T47D (cell line): ENCODE results near the gene FAHD2A.
"Not testable (repeated sequence)": the region's sequence is repeated elsewhere in the genome, so short reads cannot be mapped to it uniquely, and the experiment has no call there.

ENCODE experiments used
- DNase-seq, 2 experiments: peaks; one replicate each; pipeline versions ENCODE4 v3.0.0 to v3.0.0-alpha.2; 2011 to 2012; ENCODE audit warnings: low read depth in 1 of 2, low spot score in 1 of 2
- JUND ChIP-seq: IDR thresholded peaks from 2 replicates; pipeline ENCODE4 v1.6.1; 2012; ENCODE audit warnings: low read depth
- in situ Hi-C: cut with HindIII; loops from 2 replicates; pipeline ENCODE4 v1.10.0; 2016; ENCODE audit warnings: low sequenced_read_pairs, low pct_unique_long_range_greater_than_20kb

The FAHD2A gene

GRCh38 chr2:95362486-95362885 is 40.0 kb upstream of the FAHD2A start:
- TF ChIP-seq JUND, result no peak
- in situ Hi-C loops, result no loop called here
- DNase-seq, result no peak

- in situ Hi-C loops, result no loop called here
- TF ChIP-seq JUND, result no peak
Measured at GRCh38 chr2:95366514-95366913, 36.0 kb upstream of the FAHD2A start.

GRCh38 chr2:95372216-95372829 is 30.2 kb upstream of the FAHD2A start:
- in situ Hi-C loops, result no loop called here
- DNase-seq, result no peak
- no peak for TF ChIP-seq JUND

More at GRCh38 chr2:95366514-95366913, 36.0 kb upstream of the FAHD2A start:
- DNase-seq, result no peak

GRCh38 chr2:95372845-95373244 is 29.7 kb upstream of the FAHD2A start:
- no peak for TF ChIP-seq JUND
- in situ Hi-C loops, result no loop called here
- DNase-seq, result no peak

- peak in 1 of 2 experiments; percentile 3 for DNase-seq
- no peak for TF ChIP-seq JUND
- in situ Hi-C loops, result no loop called here
Measured at GRCh38 chr2:95374029-95374428, 28.5 kb upstream of the FAHD2A start.

GRCh38 chr2:95374451-95374920 is 28.0 kb upstream of the FAHD2A start:
- in situ Hi-C loops, result no loop called here
- no peak for DNase-seq
- TF ChIP-seq JUND, result no peak

- in situ Hi-C loops, result no loop called here
- TF ChIP-seq JUND, result no peak
Measured at GRCh38 chr2:95374921-95375471, 27.5 kb upstream of the FAHD2A start.

GRCh38 chr2:95375532-95376150 is 26.9 kb upstream of the FAHD2A start:
- no peak for DNase-seq
- in situ Hi-C loops, result no loop called here
- TF ChIP-seq JUND, result no peak

More at GRCh38 chr2:95374921-95375471, 27.5 kb upstream of the FAHD2A start:
- DNase-seq, result no peak

- TF ChIP-seq JUND, result no peak
- in situ Hi-C loops, result no loop called here
Measured at GRCh38 chr2:95376311-95377215, 25.9 kb upstream of the FAHD2A start.

GRCh38 chr2:95377216-95378123 is 25.0 kb upstream of the FAHD2A start:
- TF ChIP-seq JUND, result no peak
- no peak for DNase-seq
- in situ Hi-C loops, result no loop called here

More at GRCh38 chr2:95376311-95377215, 25.9 kb upstream of the FAHD2A start:
- DNase-seq, result no peak

- in situ Hi-C loops, DNase-seq: not testable (repeated sequence)
Measured at GRCh38 chr2:95378281-95378680, 24.2 kb upstream of the FAHD2A start.

GRCh38 chr2:95379371-95379831 is 23.1 kb upstream of the FAHD2A start:
- TF ChIP-seq JUND, result no peak
- in situ Hi-C loops, result no loop called here
- DNase-seq, result no peak
